ENCODE measurements around the gene PARD6G. TPM values are rescaled to one million over a fixed set of nuclear protein-coding genes. Genes with fewer than 3 reads are reported as not detected.

Gene PARD6G
- total and polyA plus RNA-seq, 9 of the 15 experiments (the other 6 are each of a cell fraction or from before 2014, with no cell fraction given): 0.03 to 1.2 (median 0.26) TPM

- H3K27ac ChIP-seq (ENCODE audit: extremely low read depth, low read depth, low read length): no peak overlapping the region
- CTCF ChIA-PET (ENCODE audit: low intra/inter-chr PET ratio): no interaction called here
- no peak for TF ChIP-seq THAP7 (CRISPR knock-in tag; IDR thresholded peaks at IDR 0.05)
- TF ChIP-seq DACH1 (IDR thresholded peaks at IDR 0.05; ENCODE audit: partially characterized antibody): no peak
- no peak for TF ChIP-seq ZNF318 (IDR thresholded peaks at IDR 0.05; ENCODE audit: borderline replicate concordance in 1 of 2, low read depth in 1 of 2)
- TF ChIP-seq TBL1XR1 (IDR thresholded peaks at IDR 0.05; ENCODE audit: low read length in 2 of 2): no peak
- no peak for TF ChIP-seq NCOA6 (IDR thresholded peaks at IDR 0.05)
- TF ChIP-seq LEF1 (IDR thresholded peaks at IDR 0.05): no peak
- TF ChIP-seq NFIX (CRISPR knock-in tag; IDR thresholded peaks at IDR 0.05; ENCODE audit: low read depth): no peak
- no peak for TF ChIP-seq CBX3 (IDR thresholded peaks at IDR 0.05; ENCODE audit: borderline replicate concordance in 1 of 2, low read length in 2 of 2)
- TF ChIP-seq NCOA1 (IDR thresholded peaks at IDR 0.05; ENCODE audit: low read depth): no peak
- no peak for TF ChIP-seq U2AF1 (optimal IDR thresholded peaks at IDR 0.05; ENCODE audit: low read depth, low read length)
- no peak for TF ChIP-seq JUNB (CRISPR knock-in tag; conservative IDR thresholded peaks at IDR 0.05)
- no peak for TF ChIP-seq PTBP1 (IDR thresholded peaks at IDR 0.05; ENCODE audit: low read depth, low read length)
Observed at GRCh38 chr18:80183273-80184050, 63.9 kb downstream of the PARD6G start.

More at GRCh38 chr18:80183273-80184050, 63.9 kb downstream of the PARD6G start:
- Histone ChIP-seq H3K4me3 (no peak overlapping the region), H2AFZ (ENCODE audit: low read depth, low read length) (no peak overlapping the region), H3K4me1 (replicated peaks in 1 of 2; ENCODE audit: control insufficient read depth in 2 of 2, insufficient read depth in 2 of 2, low read length in 2 of 2) (no peaks in the 10 kb centered on the region), H3K36me3 (ENCODE audit: control insufficient read depth, insufficient read depth, low read length) (no peaks in the 10 kb centered on the region), H3K9ac (ENCODE audit: insufficient read depth in 1 of 2, low read depth in 2 of 2, low read length in 2 of 2) (no peak overlapping the region), H3K27me3 (ENCODE audit: control insufficient read depth in 2 of 2, insufficient read depth in 2 of 2, low read length in 2 of 2) (peaks cover 18 to 81% of the 10 kb centered on the region in 2 experiments; a peak in 4 of 5 replicates), H3K9me3 (replicated peaks; ENCODE audit: control insufficient read depth, insufficient read depth, low read depth, low read length) (no peaks in the 10 kb centered on the region), H4K20me1 (replicated peaks; ENCODE audit: control insufficient read depth, insufficient read depth, low read length) (0 out of 2 replicates have a peak, but pooled peaks cover 3% of the 10 kb centered on the region), H3K79me2 (ENCODE audit: control insufficient read depth, insufficient read depth, low read length) (no peaks in the 10 kb centered on the region), H3K9me1 (ENCODE audit: control insufficient read depth, insufficient read depth, low read length) (no peaks in the 10 kb centered on the region), H3K4me2 (ENCODE audit: insufficient read depth, low read length) (no peak overlapping the region)
- no TSS peak for BruUV-seq (replicated peaks)
- no peak for DNase-seq (ENCODE audit: extremely low read depth in 1 of 4, low spot score in 3 of 4)
- intact Hi-C loops (cut with micrococcal nuclease) (no loop called here), in situ Hi-C loops (cut with MboI) (no loop called here)
- POLR2A ChIA-PET: no interaction called here
- FAIRE-seq: no peak
- ATAC-seq: no peak
- WGBS (ENCODE audit: insufficient coverage, low coverage, missing lambda C conversion rate): 4% methylated on average over 12 of the region's 13 CpGs
